GM18907 (cell line): Measurements from ENCODE around the gene HPCAL1.

Source experiments
- ATAC-seq: cut with Tn5 transposase; IDR thresholded peaks from one replicate; pipeline ENCODE4 v1.9.1; 2021; ENCODE audit warnings: mild to moderate bottlenecking, moderate library complexity; ENCODE audit not compliant: unreplicated experiment

HPCAL1 gene

GRCh38 chr2:10269291-10269690 lies 33.4 kb upstream of the HPCAL1 start:
- ATAC-seq: no peak

DNA sequence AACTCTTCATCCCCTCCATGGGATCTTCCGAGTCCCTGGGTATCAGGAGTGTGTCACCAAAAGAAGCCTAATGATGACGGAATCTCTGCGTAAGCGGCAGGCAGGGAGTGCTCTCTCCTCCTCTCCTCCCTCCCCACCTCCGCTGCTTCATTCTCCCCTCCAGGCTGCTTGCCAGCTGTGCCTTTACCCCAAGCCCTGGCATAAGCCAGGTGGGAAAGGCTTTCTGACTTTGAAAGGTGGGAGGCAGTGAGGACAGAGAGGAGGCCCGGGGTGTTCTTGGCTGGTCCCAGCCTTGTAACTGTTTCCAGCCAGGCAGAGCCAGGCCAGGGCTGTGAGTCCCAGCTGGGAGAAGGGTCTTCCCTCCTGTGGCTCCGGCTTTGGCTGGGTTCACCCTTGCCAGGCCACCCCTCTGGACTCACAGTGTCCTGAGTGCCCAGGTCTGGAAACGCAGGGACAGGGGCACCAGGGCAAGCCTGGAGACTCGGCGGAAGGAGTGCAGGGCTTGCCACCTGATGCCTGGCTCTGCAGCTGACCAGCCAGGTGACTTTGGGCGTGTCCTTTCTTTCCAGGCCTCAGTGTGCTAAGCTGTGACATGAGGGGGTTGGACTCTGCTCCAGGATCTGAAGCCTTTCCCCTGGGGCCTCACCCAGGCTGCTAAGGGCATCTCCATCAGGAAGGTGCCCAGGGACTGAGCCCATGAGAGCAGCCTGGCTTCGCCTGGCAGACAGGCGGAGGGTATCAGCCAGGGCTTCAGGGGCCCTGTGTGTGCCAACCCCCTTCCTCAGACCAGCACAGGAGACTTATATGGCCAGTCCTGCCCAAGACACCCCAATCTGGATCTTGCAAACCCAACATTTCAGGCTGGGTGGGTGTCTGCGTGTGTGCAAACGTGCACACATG lies 32.7 kb upstream of the HPCAL1 start:
- ATAC-seq: no peak

- no peak for ATAC-seq
These were observed 31.2 kb upstream of the HPCAL1 start for GRCh38 chr2:10271509-10271908.

DNA sequence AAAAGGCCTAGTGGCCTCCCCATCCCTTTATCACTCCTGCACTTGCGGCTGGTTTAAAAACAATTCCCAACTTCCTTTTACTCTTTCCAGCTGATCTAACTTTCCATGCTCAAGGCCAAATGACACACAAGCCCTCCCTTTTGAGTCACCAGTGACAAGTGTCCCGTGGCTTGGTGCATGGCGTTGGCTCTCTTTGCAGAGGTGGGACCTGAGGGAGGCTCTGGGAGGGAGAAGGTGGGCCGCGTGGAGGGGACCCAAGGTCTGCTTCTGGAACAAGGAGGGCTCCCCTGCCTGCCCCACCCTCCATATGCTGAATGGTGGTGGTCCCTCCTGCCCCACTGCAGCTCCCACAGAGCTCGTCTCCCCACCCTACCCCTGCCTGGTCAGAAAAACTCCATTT lies 30.8 kb upstream of the HPCAL1 start:
- no peak for ATAC-seq

DNA sequence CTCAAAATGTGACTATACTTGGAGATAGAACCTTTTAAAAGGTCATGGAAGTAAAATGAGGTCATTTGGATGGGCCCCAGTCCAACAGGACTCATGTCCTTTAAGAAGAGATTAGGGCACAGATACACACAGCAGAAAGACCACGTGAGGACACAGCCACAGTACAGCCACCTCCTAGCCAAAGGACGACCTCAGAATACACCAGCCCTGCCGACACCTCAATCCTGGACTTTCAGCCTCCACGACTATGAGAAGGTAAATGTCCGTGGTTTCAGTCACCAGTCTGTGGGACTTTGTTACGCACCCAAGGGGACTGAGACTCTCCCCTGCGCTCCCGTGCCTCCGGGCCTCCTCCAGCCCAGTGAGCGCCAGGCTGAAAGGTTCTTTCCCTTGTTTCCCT lies 30.2 kb upstream of the HPCAL1 start:
- ATAC-seq: no peak

DNA sequence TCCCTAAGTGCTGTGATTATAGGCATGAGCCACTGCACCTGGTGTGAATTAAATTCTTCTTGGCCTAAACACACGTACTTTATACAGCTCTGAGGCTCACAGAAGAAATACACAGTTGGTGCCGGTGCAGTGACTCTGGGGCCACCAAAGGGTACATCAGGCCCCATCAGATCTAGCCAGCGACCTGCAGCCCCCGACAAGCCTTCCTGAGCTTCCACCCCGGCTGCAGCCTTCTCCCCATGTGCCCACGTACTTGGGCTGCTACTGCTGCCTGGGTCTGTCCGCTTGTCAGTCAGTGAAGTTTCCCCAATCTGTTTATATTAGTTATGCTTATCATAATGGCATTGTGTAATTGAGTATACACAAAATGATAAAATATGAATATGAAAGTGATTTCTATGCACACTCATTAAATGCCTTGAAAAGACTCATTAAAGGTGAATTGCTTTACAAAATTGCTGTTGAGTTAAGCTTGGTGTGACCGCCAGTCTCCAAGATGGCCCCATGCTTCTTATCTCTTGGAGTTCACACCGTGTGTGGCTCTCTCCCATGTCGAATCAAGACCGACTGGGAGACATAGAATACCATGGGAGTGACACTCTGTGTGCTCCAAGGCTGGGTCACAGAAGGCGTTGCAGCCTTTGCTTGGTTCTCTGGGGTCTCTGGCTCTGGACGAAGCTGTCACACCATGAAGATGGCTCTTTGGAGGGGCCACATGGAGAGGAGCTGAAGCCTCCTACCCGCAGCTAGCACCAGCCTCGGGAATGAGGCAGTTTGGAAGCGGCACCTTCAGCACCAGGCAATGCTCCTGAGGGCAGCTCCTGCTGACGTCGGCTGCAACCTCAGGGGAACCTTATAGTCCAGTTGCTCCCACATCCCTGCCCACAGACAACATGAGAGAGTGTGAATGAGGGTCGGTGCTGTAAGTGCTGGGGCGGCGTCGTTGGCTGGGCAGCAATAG lies 29.2 kb upstream of the HPCAL1 start:
- no peak for ATAC-seq

GRCh38 chr2:10274376-10274775 lies 28.3 kb upstream of the HPCAL1 start:
- ATAC-seq: no peak

DNA sequence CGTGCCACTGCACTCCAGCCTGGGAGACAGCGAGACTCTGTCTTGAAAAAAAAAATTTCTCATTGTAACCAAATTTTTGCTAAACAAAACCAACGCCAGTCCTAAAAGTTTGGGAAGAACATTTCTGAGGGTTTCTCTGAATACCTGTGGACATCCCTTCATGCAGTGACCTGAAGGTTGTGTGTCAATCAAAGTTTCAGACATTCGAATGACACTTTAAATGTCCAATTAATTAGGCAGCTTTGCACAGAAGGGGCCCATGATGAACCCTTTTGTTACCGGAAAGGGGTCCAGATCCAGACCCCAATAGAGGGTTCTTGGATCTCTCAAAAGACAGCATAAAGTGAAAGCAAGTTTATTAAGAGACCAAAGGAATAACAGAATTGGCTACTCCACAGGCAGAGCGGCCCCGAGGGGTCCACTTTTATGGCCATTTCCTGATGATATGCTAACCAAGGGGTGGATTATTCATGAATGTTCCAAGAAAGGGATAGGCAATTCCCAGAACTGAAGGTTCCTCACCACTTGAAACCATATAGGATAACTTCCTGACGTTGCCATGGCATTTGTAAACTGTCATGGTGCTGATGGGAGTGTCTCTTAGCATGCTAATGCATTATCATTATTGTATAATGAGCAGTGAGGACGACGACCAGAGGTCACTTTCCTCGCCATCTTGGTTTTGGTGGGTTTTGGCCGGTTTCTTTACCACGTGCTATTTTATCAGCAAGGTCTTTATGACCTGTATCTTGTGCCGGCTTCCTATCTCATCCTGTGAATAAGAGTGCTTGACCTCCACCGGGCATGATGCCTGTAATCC lies 27.5 kb upstream of the HPCAL1 start:
- no peak for ATAC-seq

DNA sequence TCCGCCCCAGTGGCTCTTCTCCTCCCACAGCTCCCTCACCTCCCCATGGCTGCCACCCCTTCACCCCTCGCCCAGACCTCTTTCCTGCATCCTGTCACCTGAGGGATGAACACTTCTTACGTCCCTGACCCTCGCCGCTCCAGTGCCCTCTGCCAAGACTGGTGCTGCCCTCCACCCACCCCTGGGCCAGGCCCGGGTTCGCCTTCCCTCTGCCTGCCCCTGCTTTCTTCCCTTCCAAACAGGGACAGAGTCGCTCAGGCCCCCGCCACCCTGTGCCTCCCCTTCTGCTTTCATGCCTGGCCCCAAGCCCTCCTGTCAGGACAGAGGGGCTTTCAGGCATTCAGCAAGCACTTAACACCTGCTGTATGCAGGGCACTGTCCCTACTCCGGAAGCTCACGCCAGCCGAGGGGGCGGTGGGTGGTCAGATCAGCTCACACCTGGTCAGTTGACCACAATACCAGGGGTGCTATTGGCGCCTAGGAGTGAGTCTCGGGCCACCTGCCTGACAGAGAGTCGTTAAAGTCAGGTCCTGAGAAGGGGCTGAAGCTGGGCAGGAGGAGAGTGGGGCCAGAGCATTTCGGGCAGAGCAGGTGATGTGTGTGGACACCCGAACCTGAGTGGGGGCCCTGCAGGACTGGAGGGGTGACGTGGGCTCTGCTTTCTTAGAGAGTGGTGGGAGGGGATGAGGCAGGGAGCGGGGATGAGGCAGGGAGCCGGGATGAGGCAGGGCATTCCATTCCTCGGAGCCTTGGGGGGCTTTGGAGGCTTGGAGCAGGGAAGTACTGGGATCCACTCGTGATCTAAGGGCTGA lies 26.0 kb upstream of the HPCAL1 start:
- no peak for ATAC-seq

GRCh38 chr2:10277293-10278028 lies 25.2 kb upstream of the HPCAL1 start:
- no peak for ATAC-seq

GRCh38 chr2:10278029-10278762 lies 24.5 kb upstream of the HPCAL1 start:
- ATAC-seq: no peak

DNA sequence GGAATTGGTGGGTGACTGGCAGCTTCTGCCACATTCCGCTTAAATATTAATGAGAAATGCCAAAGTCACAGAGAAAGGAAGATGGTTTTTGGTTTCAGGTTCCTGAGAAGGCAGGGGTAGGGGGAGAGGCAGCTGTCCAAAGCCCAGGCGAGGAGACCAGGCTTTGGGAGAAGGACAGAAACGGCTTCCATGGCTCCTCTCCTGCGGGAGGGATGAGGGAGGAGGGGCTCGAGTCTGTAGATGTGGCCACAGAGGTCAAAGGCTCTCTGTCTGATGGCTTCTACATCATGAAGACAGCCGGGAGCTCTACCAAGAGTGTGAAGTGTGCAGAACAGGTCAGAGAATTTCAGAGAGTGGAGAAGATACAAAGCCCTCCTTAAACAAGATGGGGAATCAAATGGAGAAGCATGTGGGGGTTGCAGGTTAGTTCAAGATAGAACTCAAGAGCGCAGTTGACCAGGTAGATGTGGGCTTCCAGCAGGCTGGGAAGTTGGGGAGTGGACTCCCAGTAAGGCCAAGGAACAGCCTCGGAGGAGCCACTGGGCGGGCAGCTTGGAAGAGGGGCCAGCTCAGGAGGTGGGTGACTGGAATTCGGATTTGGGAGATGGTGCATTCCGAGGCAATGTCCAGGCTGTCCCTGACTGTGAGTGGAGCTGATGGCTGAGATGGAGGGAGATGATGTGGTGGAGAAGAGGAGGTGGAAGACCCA lies 23.8 kb upstream of the HPCAL1 start:
- no peak for ATAC-seq

DNA sequence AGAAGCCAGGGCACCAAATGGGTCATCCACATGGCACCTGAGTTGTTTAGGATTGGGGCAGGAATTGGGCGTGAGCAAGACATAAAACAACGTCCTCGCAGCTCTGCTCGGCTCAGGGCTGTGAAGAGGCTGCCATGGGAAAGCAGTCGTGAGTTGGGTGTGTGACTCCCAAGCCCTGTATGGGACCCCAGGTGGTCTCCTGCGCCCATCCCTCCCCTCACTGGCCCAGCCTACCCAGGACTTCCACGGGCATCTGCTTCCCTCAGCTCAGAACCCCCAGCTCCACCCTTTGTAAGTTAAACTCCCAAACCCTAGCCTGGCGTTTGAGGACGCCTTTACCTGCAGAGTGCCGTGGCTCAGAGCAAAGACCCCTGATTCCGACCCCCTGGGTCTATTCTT lies 23.2 kb upstream of the HPCAL1 start:
- ATAC-seq: no peak

GRCh38 chr2:10279946-10280463 lies 22.7 kb upstream of the HPCAL1 start:
- no peak for ATAC-seq

DNA sequence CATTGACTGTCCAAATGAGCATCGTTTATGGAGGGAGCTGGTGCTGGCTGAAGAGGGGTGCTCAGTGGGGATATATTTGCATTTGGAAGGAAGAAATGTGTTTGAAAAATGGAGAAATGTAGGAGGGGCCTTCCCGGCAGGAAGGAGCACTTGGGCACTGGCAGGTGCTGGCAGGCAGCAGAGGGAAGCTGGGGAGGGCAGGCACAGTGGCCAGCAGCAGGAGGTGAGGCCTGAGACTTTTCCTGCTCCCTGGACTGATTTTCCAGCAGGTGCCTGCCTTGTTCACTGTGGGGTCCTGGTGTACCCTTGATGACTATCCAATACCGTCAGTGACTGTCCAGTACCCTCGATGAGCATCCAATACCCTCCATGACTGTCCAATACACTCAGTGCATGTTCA lies 20.8 kb upstream of the HPCAL1 start:
- ATAC-seq: no peak

GRCh38 chr2:10282611-10283105 lies 20.0 kb upstream of the HPCAL1 start:
- ATAC-seq: no peak
